Glomerular endothelial cell (primary cell): ENCODE measurements around the gene ITGAL. TPM values are rescaled to one million over a fixed set of nuclear protein-coding genes. Genes with fewer than 3 reads are reported as not detected.
"Not testable (repeated sequence)": the region's sequence is repeated elsewhere in the genome, so short reads cannot be mapped to it uniquely, and the experiment has no call there.

ENCODE experiments used
- DNase-seq: peaks from one replicate; pipeline ENCODE4 v3.0.0-alpha.2; 2011; ENCODE audit warnings: low read depth, low spot score; ENCODE audit errors: extremely low read depth
- total RNA-seq: library from RNA; depleted of rRNA; stranded (reverse); fragments of >200 nt; gene quantifications from 2 replicates; pipeline ENCODE4 v1.2.3, GENCODE V29; 2015

ITGAL gene
- total RNA-seq, 1 donor from 2014 or later, result not detected

DNA sequence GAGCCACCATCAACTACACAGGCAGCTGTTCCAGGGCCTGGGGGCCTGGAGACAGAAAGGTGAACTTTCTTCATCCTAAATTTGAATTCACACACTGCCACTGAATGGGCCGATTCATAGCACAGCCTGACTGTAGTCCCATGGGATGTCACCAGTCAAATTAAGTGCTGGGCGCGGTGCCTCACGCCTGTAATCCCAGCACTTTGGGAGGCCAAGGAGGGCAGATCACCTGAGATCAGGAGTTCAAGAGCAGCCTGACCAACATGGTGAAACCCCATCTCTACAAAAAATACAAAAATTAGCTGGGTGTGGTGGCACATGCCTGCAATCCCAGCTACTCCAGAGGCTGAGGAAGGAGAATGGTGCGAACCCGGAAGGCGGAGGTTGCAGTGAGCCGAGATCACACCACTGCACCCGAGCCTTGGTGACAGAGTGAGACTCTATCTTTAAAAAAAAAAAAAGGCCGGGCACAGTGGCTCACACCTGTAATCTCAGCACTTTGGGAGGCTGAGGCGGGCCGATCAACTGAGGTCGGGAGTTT is 67.5 kb downstream of the ITGAL start:
- DNase-seq, result not testable (repeated sequence)

DNA sequence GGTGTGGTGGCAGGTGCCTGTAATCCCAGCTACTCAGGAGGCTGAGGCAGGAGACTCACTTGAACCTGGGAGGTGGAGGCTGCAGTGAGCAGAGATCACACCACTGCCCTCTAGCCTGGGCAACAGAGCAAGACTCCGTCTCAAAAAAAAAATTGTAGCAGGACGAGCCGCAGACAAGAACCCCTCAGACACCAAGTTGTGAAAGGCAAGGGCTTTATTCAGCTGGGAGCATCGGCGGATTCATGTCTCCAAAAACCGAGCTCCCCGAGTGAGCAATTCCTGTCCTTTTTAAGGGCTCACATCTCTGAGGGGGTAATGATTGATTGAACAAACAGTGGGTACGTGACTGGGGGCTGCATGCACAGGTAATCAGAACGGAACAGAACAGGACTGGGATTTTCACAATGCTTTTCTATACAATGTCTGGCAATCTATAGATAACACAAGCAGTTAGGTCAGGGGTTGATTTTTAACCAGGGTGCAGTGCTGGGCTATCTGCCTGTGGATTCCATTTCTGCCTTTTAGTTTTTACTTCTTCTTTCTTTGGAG is 68.4 kb downstream of the ITGAL start:
- DNase-seq, result not testable (repeated sequence)

DNA sequence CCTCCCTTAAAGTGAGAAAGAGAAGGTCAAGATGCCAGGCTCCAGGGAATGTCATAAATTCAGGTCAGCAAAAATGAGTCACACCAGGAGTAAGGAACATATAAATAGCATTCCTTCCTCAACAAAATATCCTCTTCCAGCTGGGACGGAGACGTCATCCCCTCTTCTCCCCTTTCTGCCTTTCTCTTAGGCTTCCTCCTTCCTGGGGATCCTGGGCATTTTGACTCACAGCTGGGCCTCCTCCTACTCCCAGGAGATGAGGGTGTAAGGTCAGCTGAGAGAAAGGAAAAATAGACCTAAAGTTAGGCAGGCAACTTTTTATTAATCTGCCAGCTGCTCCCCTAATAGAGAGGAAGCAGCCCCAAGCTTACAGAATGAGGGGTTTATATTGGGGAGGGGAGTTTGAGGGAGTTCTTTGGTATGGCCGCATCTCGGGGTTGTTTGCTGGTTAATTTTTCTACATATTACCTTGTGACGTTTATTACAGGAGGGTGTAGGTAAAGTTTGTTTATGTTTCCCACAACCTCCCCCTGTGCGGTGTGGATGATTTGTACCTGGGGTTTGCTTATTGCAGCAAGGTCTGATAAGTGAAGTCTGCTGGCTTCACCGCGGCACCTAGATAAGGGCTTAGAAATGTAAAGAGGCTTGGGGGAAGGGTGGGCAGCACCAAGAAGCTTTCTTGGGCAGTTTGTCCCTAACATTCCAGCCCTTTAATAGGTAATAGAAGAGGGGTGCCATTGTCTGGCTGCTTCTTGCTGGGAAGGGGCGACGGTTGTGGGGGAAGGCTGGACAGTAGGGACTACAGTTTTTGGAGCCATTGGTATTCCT is 69.2 kb downstream of the ITGAL start:
- no peak for DNase-seq

DNA sequence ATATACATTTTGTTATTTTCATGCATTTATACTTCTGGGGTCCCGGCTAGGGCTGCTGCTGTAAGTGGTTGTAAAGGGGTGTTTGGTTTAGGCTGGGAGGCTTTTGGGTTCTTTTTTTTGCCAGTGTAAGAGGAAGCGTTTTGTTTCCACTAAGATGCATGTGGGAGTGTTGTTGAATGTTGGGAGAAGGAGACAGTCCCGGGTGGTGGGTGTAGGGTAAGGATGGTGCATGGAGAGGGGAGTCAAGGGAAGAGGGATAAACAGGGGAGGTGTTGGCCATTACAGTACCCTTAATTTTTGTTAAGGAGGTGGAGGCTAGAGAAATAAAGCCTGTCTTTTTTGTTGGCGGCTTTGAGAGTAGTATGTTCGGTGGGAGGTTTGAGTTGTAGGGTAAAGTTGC is 70.5 kb downstream of the ITGAL start:
- DNase-seq, result no peak

DNA sequence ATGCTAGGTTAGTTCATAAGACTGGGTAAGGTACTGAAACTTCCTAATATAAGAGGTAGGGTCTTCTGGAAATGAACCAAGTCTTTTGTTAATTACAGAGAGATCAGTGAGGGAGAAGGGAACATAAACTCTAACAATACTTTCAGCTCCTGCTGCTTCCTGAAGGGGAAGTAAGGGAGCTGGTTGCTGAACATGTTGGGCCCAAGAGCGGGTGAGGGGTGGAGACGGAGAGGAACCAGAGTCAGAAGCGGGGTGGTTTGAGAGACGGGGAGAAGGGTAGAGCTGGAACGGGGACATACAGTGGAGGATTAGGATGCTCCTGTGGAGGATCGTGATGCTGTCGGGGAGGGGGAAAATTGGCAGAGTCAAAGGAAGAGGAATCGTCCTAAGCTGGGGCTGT is 73.6 kb downstream of the ITGAL start:
- DNase-seq, result no peak

DNA sequence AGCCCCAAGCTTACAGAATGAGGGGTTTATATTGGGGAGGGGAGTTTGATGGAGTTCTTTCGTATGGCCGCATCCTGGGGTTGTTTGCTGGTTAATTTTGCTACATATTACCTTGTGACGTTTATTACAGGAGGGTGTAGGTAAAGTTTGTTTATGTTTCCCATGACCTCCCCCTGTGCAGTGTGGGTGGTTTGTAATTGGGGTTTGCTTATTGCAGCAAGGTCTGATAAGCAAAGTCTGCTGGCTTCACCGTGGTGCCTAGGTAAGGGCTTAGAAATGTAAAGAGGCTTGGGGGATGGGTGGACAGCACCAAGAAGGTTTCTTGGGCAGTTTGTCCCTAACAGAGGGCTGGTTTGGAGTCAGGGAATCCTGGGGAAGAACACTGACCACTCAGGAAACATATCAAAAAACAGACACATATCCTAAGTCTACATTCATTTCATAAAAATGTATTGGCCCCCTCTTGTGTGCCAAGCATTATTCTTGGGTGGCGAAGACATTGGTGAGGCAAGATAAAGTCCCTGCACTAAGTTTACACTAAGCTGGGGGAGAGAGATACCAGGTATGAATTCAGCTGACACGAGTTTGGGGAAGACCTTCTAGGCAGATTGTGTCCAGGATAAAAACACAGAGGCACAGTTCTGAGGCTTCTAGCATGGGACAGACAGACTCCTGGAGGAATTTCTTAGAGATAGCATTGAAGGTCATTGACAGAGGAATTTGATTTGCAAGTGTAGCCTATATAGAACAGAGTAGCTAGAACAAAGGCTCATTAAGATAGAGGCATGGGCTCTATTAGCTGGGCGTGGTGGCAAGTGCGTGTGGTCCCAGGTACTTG is 76.1 kb downstream of the ITGAL start:
- no peak for DNase-seq

DNA sequence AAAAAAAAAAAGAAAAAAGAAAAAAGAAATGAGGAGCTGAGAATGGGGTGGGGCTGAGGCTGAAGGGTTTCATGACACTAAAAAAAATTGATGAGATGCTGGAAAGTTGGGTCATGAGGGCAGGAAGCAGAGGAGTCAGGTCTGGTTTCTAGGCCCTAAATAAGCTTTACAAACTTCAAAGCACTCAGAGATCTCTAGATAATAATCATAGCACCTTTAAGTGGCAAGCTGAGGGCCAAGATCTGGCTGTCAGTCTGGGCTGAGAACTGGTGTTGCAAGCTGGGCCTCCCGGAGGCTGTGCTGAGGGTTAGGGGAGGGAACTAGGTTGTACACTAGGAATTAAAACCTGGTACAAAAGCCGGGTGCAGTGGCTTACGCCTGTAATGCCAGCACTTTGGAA is 79.2 kb downstream of the ITGAL start:
- DNase-seq, result no peak

DNA sequence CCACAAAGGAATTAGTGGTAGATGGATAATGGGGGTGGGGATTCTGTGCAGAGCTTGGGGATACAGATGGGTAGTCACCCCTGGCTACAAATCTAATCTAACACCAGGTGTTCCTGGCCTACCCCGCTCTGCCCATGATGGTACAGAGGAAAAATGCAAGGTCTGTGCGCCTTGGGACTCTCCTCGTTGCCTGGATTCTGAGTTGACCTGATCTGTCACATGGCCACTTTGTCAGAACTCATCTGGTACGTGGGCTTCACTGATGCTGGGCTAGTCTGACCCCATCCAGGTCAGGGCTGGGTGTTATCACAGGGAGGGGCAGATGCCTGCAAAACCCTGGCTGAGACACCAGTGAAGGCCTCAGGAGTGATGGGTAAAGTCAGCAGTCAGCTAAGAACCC is 80.4 kb downstream of the ITGAL start:
- no peak for DNase-seq

DNA sequence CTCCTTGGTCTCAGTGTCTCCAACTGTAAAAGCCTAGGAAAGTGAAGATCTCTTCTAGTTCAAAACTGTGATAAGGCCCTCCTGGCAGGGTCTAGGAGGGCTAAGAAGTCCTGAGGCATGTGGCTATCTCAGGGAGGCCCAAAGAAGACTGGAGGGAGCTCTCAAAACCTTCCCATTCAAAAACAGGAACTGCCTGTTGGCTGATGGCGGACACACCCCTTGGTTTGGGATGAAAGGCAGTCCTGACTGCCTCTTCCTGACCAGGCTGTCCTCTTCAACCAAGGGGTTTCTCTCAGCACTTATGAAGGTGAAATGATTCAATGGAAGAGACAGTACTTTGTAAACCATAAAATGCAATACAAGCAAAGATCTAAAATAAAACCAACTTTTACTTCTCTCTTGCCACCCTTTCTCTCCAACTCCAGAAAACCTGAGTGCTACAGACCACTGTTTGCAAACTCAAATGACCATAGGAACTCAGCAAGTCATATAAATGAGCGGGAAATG is 80.9 kb downstream of the ITGAL start:
- DNase-seq, result no peak

DNA sequence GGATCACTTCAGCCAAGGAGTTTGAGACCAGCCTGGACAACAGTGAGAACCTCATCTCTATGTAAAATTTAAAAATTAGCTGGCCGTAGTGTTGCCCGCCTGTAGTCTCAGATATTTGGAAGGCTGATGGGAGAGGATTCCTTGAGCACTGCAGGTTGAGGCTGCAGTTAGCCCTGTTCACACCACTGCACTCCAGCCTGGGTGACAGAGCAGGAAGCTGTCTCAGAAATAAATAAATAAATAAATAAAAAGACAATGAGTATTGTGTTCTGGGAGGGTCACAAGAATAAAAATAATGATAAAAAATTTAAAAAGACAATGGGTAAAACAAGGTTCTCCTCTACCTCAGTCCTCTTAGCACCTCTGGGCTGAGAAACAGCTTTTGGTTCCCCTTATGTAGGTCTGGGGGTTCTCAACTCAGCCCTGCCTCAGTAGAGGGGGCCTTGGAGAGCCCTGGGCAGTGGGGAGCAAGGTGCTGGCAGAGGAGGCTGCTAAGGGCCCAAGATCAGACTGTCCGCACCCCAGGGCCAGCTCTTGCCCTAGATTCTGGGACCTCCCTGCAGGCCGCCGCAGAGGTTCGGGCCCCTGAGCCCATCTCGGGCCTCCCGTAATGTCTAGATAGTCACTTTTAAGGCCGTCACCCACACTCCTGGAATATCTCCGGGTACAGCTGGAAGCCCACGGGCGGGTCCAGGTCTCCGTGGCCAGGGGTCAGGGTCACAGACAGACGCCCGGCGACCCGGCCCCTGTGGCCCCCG is 82.2 kb downstream of the ITGAL start:
- no peak for DNase-seq

DNA sequence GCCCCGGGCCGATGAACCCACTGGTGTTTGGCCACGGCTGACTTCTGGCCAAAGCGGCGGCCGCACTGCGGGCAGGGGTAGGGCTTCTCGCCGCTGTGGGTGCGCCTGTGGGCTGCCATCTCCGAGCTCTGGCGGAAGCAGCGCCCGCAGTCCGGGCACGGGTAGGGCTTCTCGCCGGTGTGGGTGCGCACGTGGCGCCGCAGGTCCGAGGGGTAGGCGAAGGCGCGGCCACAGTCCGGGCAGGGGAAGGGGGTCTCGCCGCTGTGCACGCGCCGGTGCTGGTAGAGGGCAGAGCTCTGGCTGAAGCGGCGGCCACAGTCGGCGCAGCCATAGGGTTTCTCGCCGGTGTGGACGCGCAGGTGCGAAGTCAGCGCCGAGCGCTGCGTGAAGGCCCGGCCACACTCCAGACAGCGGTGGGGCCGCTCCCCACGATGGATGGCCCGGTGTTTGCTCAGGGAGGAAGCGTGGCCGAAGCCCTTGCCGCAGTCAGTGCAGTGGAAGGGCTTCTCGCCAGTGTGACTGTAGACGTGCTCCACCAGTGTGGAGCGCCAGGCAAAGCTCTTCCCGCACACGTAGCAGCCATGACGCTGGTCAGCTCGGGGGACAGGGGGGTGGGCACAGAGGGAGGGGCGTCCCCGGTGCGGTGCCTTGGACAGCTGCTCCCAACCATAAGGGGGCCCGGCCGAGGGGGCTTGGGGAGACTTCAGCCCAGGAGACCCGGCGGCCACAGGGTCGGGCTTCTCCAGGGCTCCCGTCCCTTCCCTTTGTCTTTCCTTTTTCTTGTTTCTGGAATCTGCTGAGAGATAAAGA is 83.0 kb downstream of the ITGAL start:
- no peak for DNase-seq

DNA sequence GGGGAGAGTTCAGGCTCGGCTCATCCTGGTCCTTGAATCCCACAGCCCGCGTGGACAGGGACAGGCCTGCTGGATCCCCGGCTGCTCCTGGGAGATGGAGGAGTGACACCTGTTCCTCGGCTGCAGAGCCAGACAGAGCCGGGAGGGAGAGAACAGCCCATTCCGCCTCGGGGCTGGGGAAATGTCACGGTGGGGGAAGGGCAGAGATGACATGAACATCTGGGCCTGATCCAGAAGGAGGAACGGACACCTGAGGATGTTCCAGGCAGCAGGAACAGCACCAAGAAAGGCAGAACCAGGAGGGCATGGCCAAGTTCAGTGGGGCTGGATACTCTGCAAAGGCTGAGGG is 83.6 kb downstream of the ITGAL start:
- no peak for DNase-seq

DNA sequence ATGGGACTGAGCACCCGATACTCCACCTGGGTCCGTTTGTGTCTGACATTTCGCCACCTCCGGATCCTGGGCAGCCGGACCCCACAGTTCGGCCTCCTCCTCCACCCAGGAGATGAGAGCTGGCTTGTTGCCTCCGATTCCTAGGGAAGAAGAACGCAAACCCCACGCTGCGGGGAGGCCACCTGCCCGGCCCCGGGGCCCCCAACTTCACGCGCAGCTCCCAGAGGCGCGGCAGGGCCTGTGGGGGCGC is 85.1 kb downstream of the ITGAL start:
- no peak for DNase-seq

DNA sequence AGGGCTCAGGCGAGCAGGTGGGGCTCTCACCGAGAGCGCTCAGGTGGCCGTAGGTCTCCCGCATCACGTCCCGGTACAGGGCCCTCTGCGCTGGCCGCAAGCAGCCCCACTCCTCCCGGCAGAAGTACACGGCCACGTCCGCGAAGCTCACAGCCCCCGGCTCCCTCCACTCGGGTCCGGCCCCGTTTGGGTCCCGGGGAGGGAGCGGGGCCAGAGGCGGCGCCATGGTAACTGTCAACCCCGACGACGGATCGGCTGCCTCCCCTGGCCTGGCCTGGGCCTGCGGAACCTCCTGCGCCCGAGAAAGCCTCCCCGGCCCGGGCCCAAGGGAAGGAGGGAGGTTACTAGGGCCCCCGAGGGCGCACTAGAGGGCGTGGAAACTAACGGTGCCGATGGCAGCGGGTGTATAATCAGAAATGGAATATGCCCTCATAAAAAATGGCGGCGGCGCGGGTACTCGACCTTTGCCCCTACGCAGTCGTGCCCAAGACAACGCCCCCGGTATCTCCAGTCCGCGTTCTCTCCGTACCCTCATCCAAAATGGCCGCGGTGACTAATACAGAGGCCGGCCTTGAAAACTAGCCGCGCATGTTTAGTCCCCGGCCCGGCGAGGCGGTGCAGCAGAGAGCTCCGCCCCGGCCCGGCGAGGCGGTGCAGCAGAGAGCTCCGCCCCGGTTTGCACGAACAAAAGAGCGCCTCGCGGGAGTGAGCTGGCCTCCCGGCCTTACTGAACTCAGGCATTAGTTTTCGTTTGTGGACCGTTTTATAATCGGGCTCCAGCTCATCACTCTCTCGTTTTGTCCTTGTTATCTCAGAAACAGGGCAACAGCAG is 85.6 kb downstream of the ITGAL start, which contains the start of gene ZNF764:
TSS of gene ZNF764 (minus strand) at position 418 of the 832 bp plus-strand sequence. CDS start at position 226, 192 bp downstream.
- peak; percentile 82 for DNase-seq

DNA sequence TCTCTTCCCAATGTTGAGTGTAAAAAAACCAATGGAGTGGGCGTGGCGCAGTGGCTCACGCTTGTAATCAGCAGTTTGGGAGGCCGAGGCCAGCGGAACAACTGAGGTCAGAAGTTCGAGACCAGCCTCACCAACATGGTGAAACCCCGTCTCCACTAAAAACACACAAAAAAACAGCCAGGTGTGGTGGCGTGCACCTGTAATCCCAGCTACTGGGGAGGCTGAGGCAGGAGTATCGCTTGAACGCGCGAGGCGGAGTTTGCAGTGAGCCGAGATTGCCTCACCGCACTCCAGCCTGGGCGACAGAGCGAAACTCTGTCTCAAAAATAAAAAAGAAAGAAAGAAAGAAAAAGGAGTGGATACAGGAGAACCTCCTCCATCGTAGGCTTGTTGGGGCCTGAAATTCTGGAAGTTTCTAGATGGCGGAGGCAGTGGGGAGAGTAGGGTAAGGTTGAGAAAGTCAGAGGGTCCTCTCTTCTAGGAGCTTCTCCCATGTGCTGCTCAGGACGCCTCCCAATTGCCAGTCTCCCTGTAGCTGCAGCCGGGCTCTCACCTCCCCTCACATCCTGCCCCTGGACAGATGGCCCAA is 86.3 kb downstream of the ITGAL start:
- DNase-seq, result no peak

DNA sequence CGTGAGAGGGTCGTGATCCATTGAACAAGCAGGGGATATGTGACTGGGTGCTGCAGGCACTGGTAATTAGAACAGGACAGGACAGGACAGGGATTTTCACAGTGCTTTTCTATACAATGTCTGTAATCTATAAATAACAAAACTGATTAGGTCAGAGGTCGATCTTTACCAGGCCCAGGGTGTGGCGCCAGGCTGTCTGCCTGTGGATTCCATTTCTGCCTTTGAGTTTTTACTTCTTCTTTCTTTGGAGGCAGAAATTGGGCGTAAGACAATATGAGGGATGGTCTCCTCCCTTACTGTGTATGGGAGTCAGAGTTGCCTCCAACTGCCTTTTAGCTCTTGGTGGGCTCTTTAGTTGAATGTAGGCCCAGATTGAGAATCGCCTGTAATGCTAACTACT is 87.1 kb downstream of the ITGAL start:
- no peak for DNase-seq

DNA sequence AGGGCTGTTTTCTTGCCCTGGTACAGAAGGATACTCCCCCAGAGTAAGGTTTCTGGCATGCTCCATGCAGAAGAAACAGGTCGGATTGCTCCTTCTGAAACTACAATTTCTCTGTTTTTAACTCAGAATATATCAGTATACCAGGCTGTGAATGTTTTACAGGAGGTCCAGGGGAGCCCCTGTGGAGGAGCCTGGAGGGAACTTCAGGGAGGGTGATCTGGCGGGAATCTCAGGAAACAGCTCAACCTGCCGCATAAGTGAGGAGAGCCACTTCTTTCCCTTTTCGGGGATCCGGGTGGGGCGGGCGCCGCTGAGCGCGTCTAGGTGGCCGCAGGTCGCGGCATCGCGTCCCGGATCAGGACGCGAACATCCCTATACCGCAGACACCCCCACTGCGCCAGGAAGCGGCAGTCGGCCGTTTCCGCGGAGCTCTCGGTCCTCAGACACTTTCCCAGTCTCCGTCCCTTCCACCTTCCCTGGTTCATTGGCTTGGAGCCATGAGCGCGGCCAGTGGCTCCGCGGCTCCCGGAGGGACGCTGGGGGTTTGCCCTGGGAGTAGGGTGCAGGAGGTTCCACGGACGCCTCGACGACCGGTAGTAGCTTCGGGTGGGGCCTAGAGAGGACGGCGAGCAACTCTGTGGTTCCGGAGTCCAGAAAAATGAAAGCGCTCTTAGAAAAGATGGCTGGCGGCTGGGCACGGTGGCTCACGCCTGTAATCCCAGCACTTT is 88.7 kb downstream of the ITGAL start:
- no peak for DNase-seq

DNA sequence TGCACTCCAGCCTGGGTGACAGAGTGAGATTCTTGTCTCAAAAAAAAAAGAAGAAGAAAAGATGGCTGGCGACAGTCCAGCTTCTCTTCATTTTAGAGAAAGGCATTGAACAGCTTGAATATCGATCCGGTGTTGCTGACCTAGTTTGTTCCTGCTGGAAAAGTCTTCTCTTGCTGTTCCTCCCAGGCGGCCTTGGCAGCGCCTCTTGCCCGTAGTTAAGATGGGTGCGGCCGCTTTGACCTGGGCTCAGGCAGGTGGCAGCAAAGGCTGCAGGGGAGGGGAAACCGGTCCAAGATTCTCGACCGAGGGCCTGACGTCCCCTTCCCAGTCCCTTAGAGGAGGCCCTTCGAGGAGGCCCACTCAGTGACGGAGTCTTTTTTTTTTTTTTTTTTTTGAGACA is 89.5 kb downstream of the ITGAL start:
- no peak for DNase-seq
